A673 (cell line): Measurements from ENCODE around the gene VIPR1. TPM values are rescaled to one million over a fixed set of nuclear protein-coding genes. Genes with fewer than 3 reads are reported as not detected.

ENCODE experiments used
- BruUV-seq: library from RNA; stranded (reverse); fragments of 400-500 nt; replicated peaks from 2 replicates; lab custom pipeline; 2021; lab: Mats Ljungman, UMichigan
- CTCF ChIA-PET: fragments of 300-600 bp; sonication (Branson Sonifier 250); formaldehyde crosslinking; loops from one replicate; lab custom pipeline; 2022; ENCODE audit warnings: antibody characterized with exemption; lab: Charles Lee
- POLR2A ChIA-PET: fragments of 300-600 bp; sonication (Branson Sonifier 250); formaldehyde crosslinking; loops from one replicate; lab custom pipeline; 2022; ENCODE audit warnings: antibody characterized with exemption; ENCODE audit not compliant: low non-redundant PET; lab: Charles Lee
- DNase-seq: peaks from one replicate; pipeline ENCODE4 v3.0.0-alpha.2; 2015; ENCODE audit warnings: low spot score
- H3K27ac ChIP-seq: fragments of 200-600 bp; sonication (generic); 2 replicates; pipeline ENCODE4 v1.5.1; 2016; ENCODE audit warnings: mixed run types, low read depth, mild to moderate bottlenecking, mixed read lengths, antibody characterized with exemption, low read length; ENCODE audit not compliant: poor library complexity, severe bottlenecking
- H3K27me3 ChIP-seq: fragments of 200-600 bp; sonication (generic); replicated peaks from 2 replicates; pipeline ENCODE4 v1.6.1; 2017; ENCODE audit warnings: mixed run types, low read depth, mild to moderate bottlenecking, mixed read lengths, antibody characterized with exemption, low read length; ENCODE audit not compliant: insufficient read depth, poor library complexity
- H3K36me3 ChIP-seq: fragments of 200-600 bp; sonication (generic); 2 replicates; pipeline ENCODE4 v1.6.1; 2016; ENCODE audit warnings: mixed run types, mild to moderate bottlenecking, mixed read lengths, antibody characterized with exemption, low read length; ENCODE audit not compliant: insufficient read depth, poor library complexity, severe bottlenecking
- H3K4me1 ChIP-seq: fragments of 200-600 bp; sonication (generic); 2 replicates; pipeline ENCODE4 v1.6.1; 2017; ENCODE audit warnings: mixed run types, mild to moderate bottlenecking, mixed read lengths, antibody characterized with exemption, low read length; ENCODE audit not compliant: insufficient read depth, poor library complexity, severe bottlenecking
- H3K4me3 ChIP-seq: fragments of 200-600 bp; sonication (generic); 2 replicates; pipeline ENCODE4 v1.5.1; 2016; ENCODE audit warnings: low read depth, mixed run types, mild to moderate bottlenecking, mixed read lengths, low read length; ENCODE audit not compliant: poor library complexity, severe bottlenecking
- H3K9me3 ChIP-seq: fragments of 200-600 bp; sonication (generic); 2 replicates; pipeline ENCODE4 v1.6.1; 2016; ENCODE audit warnings: mixed run types, low read depth, mild to moderate bottlenecking, mixed read lengths, antibody characterized with exemption, low read length; ENCODE audit not compliant: poor library complexity, severe bottlenecking
- CTCF ChIP-seq: fragments of 300-800, 200-600 bp; sonication (generic); conservative IDR thresholded peaks from 2 replicates; pipeline ENCODE4 v1.5.1; 2017; ENCODE audit warnings: low read depth, mild to moderate bottlenecking, antibody characterized with exemption, low read length, moderate library complexity, mixed read lengths
- EZH2 ChIP-seq: fragments of 200-600 bp; sonication (generic); IDR thresholded peaks from 2 replicates; pipeline ENCODE4 v1.6.1; 2017; ENCODE audit warnings: borderline replicate concordance, low read depth, mild to moderate bottlenecking, mixed read lengths, antibody characterized with exemption, low read length; ENCODE audit not compliant: poor library complexity, severe bottlenecking
- intact Hi-C: fragments of 100-400 bp; cut with micrococcal nuclease; formaldehyde crosslinking; loops from one replicate; pipeline ENCODE4 v1.10.0; 2022; ENCODE audit not compliant: unreplicated experiment
- total RNA-seq: library from RNA; stranded (reverse); gene quantifications from 2 replicates; pipeline ENCODE4 v1.2.3, GENCODE V29; 2021

VIPR1 gene
- total RNA-seq, 1 experiment from 2014 or later, result 0.26 TPM

GRCh38 chr3:42530073-42530472 is 27.6 kb downstream of the VIPR1 start:
- Histone ChIP-seq H3K9me3 (no peaks in the 10 kb centered on the region), H3K36me3 (no peaks in the 10 kb centered on the region), H3K4me3 (no peak overlapping the region), H3K27ac (no peak overlapping the region), H3K27me3 (no peaks in the 10 kb centered on the region), H3K4me1 (no peaks in the 10 kb centered on the region)
- BruUV-seq, result no TSS peak
- POLR2A ChIA-PET, result no interaction called here
- no peak for TF ChIP-seq EZH2
- TF ChIP-seq CTCF, result no peak
- CTCF ChIA-PET, result no interaction called here
- intact Hi-C loops, result loop anchor here (10.0 kb wide), 1 partner anchor 85 kb away; no protein-coding TSS in a partner anchor
- DNase-seq, result no peak

GRCh38 chr3:42531470-42531869 is 29.0 kb downstream of the VIPR1 start:
- BruUV-seq, result no TSS peak
- no peaks in the 10 kb centered on the region for H3K27me3 ChIP-seq
- DNase-seq, result no peak
- no peaks in the 10 kb centered on the region for H3K9me3 ChIP-seq
- no peak for TF ChIP-seq CTCF
- no peaks in the 10 kb centered on the region for H3K4me1 ChIP-seq
- H3K36me3 ChIP-seq, result no peaks in the 10 kb centered on the region
- no peak overlapping the region for H3K4me3 ChIP-seq
- intact Hi-C loops, result loop anchor here (10.0 kb wide), 1 partner anchor 87 kb away; no protein-coding TSS in a partner anchor
- H3K27ac ChIP-seq, result no peak overlapping the region
- ChIA-PET CTCF (no interaction called here), POLR2A (no interaction called here)

GRCh38 chr3:42532229-42532628 is 29.8 kb downstream of the VIPR1 start:
- no peaks in the 10 kb centered on the region for H3K27me3 ChIP-seq
- TF ChIP-seq EZH2 (no peak), CTCF (no peak)
- no peaks in the 10 kb centered on the region for H3K4me1 ChIP-seq
- POLR2A ChIA-PET, result no interaction called here
- H3K36me3 ChIP-seq, result no peaks in the 10 kb centered on the region
- H3K4me3 ChIP-seq, result no peak overlapping the region
- intact Hi-C loops, result loop anchor here (10.0 kb wide), 1 partner anchor 87 kb away; no protein-coding TSS in a partner anchor
- no peaks in the 10 kb centered on the region for H3K9me3 ChIP-seq
- CTCF ChIA-PET, result no interaction called here
- DNase-seq, result no peak
- no peak overlapping the region for H3K27ac ChIP-seq
- BruUV-seq, result no TSS peak
